Suppressor macrophage treated with lipopolysaccharide for 1 hour (primary cell): ENCODE measurements around the gene KIF5A.

Experiments used
- DNase-seq, 3 donors: peaks; one replicate each; pipeline ENCODE4 v3.0.0-alpha.2; 2020 to 2022

KIF5A gene

DNA sequence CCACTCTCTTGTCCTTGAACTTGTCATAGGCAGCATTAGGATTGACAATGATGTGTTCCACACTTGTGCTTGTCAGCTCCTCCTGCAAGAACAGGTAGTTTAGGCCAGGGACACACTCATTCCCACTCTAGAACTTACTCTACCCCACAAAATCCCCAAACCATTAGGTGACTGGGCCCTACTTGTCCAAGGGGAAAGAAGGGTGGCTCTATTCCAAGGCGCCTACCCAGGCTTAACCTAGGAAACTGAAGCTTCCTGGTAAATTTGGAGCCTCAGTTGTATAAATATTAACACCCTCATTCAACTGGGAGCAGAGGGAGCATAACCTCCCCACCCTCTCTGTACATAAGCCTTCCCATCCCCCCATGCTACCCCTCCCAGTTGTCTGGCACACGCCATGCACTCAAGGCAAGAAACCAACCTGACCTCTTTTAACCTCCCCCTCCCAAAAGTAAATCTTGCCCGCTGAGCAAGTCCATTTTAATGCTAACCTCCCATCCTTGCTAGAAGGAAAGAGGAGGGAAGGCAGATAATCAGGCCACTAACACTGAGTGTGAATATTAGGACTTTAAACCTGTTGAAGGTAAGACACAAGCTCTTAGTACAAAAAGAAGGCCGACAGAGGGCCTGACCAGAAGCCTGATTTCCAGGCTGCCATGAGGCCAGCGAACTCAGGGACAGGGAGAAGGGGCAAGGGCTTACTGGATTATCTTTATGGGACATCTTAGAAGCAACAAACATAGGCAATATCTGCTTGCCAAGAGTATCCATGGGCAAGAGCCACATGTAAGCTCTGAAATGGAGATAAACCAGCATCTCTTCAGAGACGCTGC lies 13.9 kb upstream of the KIF5A start:
- no peak for DNase-seq

DNA sequence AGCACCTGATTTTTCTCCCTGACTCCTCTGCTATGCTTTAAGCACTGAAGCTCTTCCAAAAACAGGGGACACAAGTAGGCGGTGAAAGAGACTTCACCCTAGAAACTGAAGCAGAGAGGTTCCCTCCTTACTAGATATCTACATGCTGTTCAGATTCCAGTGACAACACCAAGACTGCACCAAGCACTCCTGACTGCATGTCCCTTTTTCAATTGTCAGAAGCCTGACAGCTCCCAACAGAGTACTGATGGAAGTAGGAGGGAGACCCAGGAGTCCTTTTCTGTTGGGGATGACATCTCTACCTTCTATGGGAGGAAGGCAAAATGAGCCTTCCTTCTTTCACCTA lies 13.3 kb upstream of the KIF5A start:
- DNase-seq: no peak

GRCh38 chr12:57539134-57539768 lies 10.6 kb upstream of the KIF5A start:
- DNase-seq: no peak

- no peak for DNase-seq
Measured at GRCh38 chr12:57541001-57541400, 8.8 kb upstream of the KIF5A start.

- no peak for DNase-seq
Measured at GRCh38 chr12:57541717-57542116, 8.1 kb upstream of the KIF5A start.

DNA sequence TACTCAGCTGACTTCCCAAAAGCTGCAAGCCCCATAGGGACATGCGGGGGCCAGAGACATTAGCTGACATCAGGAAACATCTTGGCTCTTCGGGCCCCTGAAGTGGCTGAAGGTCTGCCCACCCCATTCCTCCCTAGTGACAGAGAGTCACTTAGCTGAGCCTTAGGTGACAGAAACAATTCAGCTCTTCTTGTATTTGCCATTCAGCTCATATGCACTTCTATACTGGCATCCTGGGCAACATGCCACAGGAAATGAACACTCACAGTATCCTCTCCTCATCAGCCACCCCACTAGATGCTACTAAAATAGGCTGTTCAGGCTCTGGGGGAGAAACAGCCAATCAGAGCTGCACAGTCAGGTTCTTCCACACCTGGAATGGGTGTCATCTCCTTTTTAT lies 6.3 kb upstream of the KIF5A start:
- DNase-seq: no peak

- peak in 1 of 3 donors; percentile 23 for DNase-seq
Measured at GRCh38 chr12:57545809-57546437, 3.9 kb upstream of the KIF5A start.

DNA sequence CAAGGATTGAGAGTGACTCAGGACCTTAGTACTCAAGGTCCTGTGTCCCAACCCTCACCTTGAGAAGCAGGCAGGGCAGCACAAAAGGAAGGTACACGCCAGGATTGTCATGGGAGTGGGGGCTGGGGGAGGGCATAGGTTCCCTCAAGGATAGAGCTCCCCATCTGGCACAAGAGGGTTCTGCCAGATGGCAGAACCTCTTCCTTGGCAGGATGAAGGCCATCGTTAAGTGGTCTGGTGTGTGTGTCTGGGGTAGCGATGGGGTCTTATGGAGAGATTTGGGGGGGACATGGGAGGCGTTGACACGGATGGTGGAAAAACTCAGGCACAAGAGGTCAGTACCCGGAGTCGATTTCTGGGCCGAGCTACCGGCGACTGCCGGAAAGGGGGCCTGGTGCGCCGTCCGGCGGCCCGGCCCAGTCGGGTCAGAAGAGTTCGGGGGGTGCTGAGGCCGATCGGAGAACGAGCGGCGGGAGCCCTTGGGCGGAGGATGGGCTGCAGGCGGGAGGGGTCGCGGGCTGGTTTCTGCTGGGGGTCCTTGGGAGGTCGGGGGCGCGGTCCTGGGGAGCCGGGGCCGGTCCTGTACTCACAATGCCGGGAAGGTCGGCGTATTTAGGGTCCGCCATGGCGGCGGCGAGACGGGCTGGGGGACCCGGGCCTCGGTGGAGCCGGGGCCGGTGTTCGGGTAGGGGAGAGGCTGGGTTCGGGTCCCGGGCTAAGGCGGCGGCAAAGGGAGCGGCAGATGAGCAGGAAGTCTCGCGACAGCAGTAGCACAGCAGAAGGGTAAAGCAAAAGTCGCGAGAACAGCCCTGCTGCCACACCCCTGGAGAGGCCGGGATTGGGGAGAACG lies 3.2 kb upstream of the KIF5A start, which contains the start of gene DCTN2:
Gene DCTN2 (minus strand): TSS at position 755 of the 850 bp plus-strand sequence. CDS start 129 bp downstream, at position 626.
- peak; percentile 97 to 98 (median 98) for DNase-seq

DNA sequence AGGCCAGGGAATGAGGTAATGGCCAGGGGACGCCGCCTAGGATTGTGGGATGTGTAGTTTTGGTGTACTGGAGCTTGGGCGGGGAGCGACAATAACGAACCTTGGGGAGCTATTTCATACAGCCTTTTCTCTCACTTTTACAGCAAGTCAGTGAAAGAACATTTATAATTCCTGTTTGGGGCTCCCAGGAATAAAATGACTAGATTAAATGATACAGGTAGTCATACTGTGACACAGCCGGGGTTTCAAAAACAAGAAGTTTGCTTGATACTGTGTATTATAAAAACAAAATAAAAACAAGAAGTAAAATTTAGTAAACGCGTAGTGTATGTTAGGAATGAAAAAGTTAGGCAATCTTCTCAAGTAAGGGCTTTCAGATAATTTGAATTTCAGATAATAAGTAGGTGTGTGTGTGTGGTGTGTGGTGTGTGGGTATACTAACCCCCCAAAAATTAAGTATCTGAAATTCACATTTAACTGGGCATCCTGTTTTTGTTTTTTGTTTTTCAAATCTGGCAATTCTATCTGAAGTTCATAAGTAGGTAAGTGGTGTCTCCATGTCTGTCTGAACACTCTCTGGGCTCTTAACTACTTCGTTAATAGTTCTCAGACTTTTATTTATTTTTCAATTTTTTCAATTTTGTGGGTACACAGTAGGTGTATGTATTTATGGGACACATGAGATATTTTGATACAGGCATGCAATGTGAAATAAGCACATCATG lies 2.4 kb upstream of the KIF5A start:
- no peak for DNase-seq

DNA sequence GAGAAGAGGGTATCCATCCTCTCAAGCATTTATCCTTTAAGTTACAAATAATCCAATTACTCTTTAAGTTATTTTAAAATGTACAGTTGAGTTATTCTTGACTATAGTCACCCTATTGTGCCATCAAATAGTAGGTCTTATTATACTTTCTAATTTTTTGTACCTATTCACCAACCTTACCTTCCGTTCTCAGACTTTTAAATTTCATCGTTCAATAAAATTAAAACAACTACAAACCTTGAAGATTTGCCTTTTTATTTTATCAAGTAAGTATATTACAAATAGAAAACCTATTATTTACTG lies 1.9 kb upstream of the KIF5A start:
- DNase-seq: no peak

DNA sequence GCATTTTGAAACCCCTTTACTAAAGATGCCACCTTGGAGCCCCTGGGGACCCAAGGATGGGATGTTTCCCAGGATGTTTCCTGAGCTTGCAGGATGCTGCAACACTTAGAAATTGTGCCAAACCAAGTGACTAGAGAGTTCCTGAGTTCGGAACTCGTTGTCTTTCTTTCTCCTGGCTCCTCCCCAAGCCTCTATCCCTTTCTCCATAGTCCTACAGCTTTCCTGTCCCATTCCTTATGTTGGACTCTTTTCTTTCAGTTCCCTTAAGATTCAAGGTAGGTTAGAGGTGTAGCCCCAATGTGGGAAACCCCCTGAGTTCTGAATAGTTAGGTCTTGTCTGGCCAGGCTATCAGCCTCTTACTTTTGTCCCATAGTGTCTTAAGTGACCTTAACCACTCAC lies 1.4 kb upstream of the KIF5A start:
- DNase-seq: no peak

- DNase-seq: no peak
Measured at GRCh38 chr12:57549203-57549908, 488 bp upstream of the KIF5A start.

GRCh38 chr12:57550641-57551549 lies 1.1 kb downstream of the KIF5A start:
- DNase-seq: no peak

DNA sequence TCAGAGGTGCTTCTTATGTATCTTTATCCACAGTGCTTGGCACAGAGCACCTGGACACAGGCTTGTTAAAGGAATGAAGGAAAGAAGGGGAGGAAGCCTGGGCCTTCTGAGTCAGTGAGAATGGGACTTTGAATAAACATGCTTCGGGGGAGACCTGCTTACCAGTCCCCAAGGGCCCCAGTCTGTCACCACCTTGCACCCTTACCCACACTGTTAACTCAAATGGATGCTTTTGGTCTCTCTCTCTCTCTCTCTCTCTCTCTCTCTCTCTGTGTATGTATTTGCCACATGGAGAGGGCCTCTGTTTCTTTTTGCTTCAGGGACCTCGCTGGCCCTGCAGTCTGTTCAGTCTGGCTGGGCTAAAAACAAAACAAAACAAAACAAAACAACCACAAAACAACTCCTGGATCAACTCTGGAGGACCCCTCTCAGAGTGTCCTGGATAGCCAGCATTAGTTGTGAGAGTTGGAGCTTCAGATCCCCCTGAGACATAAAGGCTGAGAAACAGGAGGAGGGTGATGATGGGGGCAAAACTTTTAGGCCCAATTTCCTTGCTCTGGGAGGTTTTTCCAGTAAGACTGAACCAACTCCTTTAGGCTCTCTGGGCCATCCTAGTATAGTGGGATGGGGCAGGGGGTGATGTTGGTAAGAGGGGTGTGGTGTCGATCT lies 1.9 kb downstream of the KIF5A start:
- DNase-seq: no peak

- no peak for DNase-seq
Measured at GRCh38 chr12:57552306-57552651, 2.4 kb downstream of the KIF5A start.

- DNase-seq: peak in 1 of 3 donors; percentile 8
Measured at GRCh38 chr12:57552835-57553313, 3.0 kb downstream of the KIF5A start.

- DNase-seq: no peak
Measured at GRCh38 chr12:57553343-57554202, 3.7 kb downstream of the KIF5A start.

GRCh38 chr12:57554453-57554852 lies 4.6 kb downstream of the KIF5A start:
- DNase-seq: no peak

DNA sequence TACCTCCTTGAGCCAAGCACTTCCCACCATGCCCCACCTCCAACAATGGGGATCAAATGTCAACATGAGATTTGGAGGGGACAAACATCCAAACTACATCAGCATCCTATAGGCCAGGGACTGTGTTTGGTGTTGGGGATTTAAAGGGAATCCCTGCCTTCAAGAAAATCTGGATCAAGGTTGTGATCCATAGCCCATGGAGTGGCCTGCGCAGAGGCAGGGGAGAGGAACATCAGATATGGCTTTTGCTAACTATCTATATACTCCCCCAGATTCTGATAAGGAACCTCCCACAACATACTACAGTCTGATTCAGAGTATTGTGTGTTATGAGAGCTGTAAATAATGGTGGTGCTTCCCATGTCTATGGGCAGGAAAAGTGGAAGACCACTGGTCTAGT lies 5.1 kb downstream of the KIF5A start:
- no peak for DNase-seq
